ENCODE measurements around the gene CLMN. TPM values are rescaled to one million over a fixed set of nuclear protein-coding genes. Genes with fewer than 3 reads are reported as not detected.

CLMN gene
- total and polyA plus RNA-seq, 2 donors (not counting 3 experiments of a cell fraction or from before 2014, with no cell fraction given) = 0.72 to 9.6 TPM

- BruUV-seq (replicated peaks) = no TSS peak
- H3K4me2 ChIP-seq (ENCODE audit: insufficient read depth, low read length) = no peak overlapping the region
- DNase-seq (ENCODE audit: low read depth, low spot score) (no peak), FAIRE-seq (no peak)
- H3K9ac ChIP-seq (replicated peaks; ENCODE audit: extremely low read depth, insufficient read depth, low read length) = no peak overlapping the region
- dilution Hi-C loops (cut with MboI; ENCODE audit: extremely low pct_ligation_motif_present, low sequenced_read_pairs) = no loop called here
- H3K9me1 ChIP-seq (replicated peaks; ENCODE audit: control insufficient read depth, extremely low read depth, insufficient read depth, low read length) = no peaks in the 10 kb centered on the region
- no peaks in the 10 kb centered on the region for H3K79me2 ChIP-seq (ENCODE audit: control insufficient read depth, insufficient read depth, low read length)
- H3K9me3 ChIP-seq (replicated peaks; ENCODE audit: control insufficient read depth, insufficient read depth, low read length) = no peaks in the 10 kb centered on the region
- ChIA-PET CTCF (no interaction called here), POLR2A (no interaction called here)
- TF ChIP-seq EZH2 (IDR thresholded peaks at IDR 0.05; ENCODE audit: borderline replicate concordance, low read depth, low read length, severe bottlenecking) (no peak), POLR2A (IDR thresholded peaks at IDR 0.05; ENCODE audit: low read depth, low read length) (no peak), POLR2AphosphoS5 (IDR thresholded peaks at IDR 0.05; ENCODE audit: insufficient read depth, low read depth, low read length) (no peak)
- TF ChIP-seq, protein P1, sequence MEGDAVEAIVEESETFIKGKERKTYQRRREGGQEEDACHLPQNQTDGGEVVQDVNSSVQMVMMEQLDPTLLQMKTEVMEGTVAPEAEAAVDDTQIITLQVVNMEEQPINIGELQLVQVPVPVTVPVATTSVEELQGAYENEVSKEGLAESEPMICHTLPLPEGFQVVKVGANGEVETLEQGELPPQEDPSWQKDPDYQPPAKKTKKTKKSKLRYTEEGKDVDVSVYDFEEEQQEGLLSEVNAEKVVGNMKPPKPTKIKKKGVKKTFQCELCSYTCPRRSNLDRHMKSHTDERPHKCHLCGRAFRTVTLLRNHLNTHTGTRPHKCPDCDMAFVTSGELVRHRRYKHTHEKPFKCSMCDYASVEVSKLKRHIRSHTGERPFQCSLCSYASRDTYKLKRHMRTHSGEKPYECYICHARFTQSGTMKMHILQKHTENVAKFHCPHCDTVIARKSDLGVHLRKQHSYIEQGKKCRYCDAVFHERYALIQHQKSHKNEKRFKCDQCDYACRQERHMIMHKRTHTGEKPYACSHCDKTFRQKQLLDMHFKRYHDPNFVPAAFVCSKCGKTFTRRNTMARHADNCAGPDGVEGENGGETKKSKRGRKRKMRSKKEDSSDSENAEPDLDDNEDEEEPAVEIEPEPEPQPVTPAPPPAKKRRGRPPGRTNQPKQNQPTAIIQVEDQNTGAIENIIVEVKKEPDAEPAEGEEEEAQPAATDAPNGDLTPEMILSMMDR (IDR thresholded peaks at IDR 0.05; ENCODE audit: extremely low read depth in 1 of 2, insufficient read depth in 1 of 2, low read depth in 1 of 2, low read length in 2 of 2) = no peak
- peaks cover 13% of the 10 kb centered on the region for H3K4me1 ChIP-seq (ENCODE audit: control insufficient read depth, extremely low read depth, insufficient read depth, low read length)
- intact Hi-C loops (cut with micrococcal nuclease) = no loop called here
- H2AFZ ChIP-seq (ENCODE audit: low read depth, low read length) = no peak overlapping the region
- no peaks in the 10 kb centered on the region for H3K27me3 ChIP-seq (ENCODE audit: control insufficient read depth in 2 of 2, insufficient read depth in 2 of 2, low read length in 2 of 2)
- H3K27ac ChIP-seq (ENCODE audit: insufficient read depth, low read depth, low read length) = no peak overlapping the region
- H4K20me1 ChIP-seq (replicated peaks; ENCODE audit: control insufficient read depth, extremely low read depth, insufficient read depth, low read length) = no peaks in the 10 kb centered on the region
- H3K4me3 ChIP-seq (replicated peaks in 1 of 3; ENCODE audit: insufficient read depth in 1 of 3, low read depth in 1 of 3, low read length in 3 of 3) = no peak overlapping the region
- no peaks in the 10 kb centered on the region for H3K36me3 ChIP-seq (ENCODE audit: control insufficient read depth in 2 of 2, extremely low read depth in 1 of 2, insufficient read depth in 2 of 2, low read length in 2 of 2)
Measured at GRCh38 chr14:95295600-95296376, 23.9 kb downstream of the CLMN start.
